IMR-90 (cell line): ENCODE data around the gene KRTAP20-3. TPM values are rescaled to one million over a fixed set of nuclear protein-coding genes. Genes with fewer than 3 reads are reported as not detected.

Source experiments
- ATAC-seq: fragments of 200-7000 bp; cut with Tn5 transposase; 2 replicates; pipeline ENCODE4 v1.9.1; 2020; ENCODE audit warnings: low read depth, mild to moderate bottlenecking, moderate library complexity
- BruUV-seq: library from RNA; stranded (reverse); fragments of 400-500 nt; replicated peaks from 2 replicates; lab custom pipeline; 2021; lab: Mats Ljungman, UMichigan
- CTCF ChIA-PET: fragments of 300-600 bp; formaldehyde crosslinking; extraction: SDS; loops from one replicate; lab custom pipeline; 2021; ENCODE audit warnings: antibody characterized with exemption; lab: Yijun Ruan, JAX
- POLR2A ChIA-PET: fragments of 300-600 bp; sonication (Branson Sonifier 250); formaldehyde crosslinking; loops from one replicate; lab custom pipeline; 2022; ENCODE audit warnings: antibody characterized with exemption; ENCODE audit not compliant: unreplicated experiment; lab: Charles Lee
- DNase-seq: peaks from one replicate; pipeline ENCODE4 v3.0.0; 2013
- H2AFZ ChIP-seq: replicated peaks from 2 replicates; pipeline ENCODE3; 2013; ENCODE audit warnings: low read length, mild to moderate bottlenecking; ENCODE audit not compliant: poor library complexity
- H2AK5ac ChIP-seq: 2 replicates; pipeline ENCODE4 v1.6.1; 2013; ENCODE audit warnings: low read depth, low read length, inconsistent platforms
- H2AK9ac ChIP-seq: replicated peaks from 2 replicates; pipeline ENCODE3; 2013; ENCODE audit warnings: mild to moderate bottlenecking, low read depth, low read length, moderate library complexity; ENCODE audit not compliant: poor library complexity
- H2BK120ac ChIP-seq: 2 replicates; pipeline ENCODE4 v1.6.1; 2013; ENCODE audit warnings: low read depth, low read length, inconsistent platforms
- H2BK15ac ChIP-seq: 3 replicates; pipeline ENCODE4 v1.6.1; 2013; ENCODE audit warnings: low read depth, low read length, inconsistent platforms
- H2BK20ac ChIP-seq: 2 replicates; pipeline ENCODE4 v1.6.1; 2013; ENCODE audit warnings: low read depth, mild to moderate bottlenecking, inconsistent platforms, low read length, moderate library complexity
- H2BK5ac ChIP-seq: 2 replicates; pipeline ENCODE4 v1.6.1; 2013; ENCODE audit warnings: mild to moderate bottlenecking, low read depth, low read length, inconsistent platforms; ENCODE audit not compliant: poor library complexity, severe bottlenecking
- H3K14ac ChIP-seq: replicated peaks from 2 replicates; pipeline ENCODE4 v1.6.1; 2013; ENCODE audit warnings: low read depth, low read length, inconsistent platforms
- H3K18ac ChIP-seq: 2 replicates; pipeline ENCODE4 v1.6.1; 2013; ENCODE audit warnings: low read depth, low read length, control low read depth
- H3K23ac ChIP-seq: 2 replicates; pipeline ENCODE4 v1.6.1; 2013; ENCODE audit warnings: low read depth, low read length, inconsistent platforms
- H3K27ac ChIP-seq: 2 replicates; pipeline ENCODE4 v1.5.1; 2013; ENCODE audit warnings: mild to moderate bottlenecking, control low read depth, low read length; ENCODE audit not compliant: insufficient read depth
- H3K27me3 ChIP-seq: 2 replicates; pipeline ENCODE4 v1.6.1; 2013; ENCODE audit warnings: low read length; ENCODE audit not compliant: control insufficient read depth, insufficient read depth
- H3K36me3 ChIP-seq: 2 replicates; pipeline ENCODE4 v1.6.1; 2013; ENCODE audit warnings: low read length, mixed read lengths; ENCODE audit not compliant: control insufficient read depth, insufficient read depth
- H3K4ac ChIP-seq: 2 replicates; pipeline ENCODE4 v1.6.1; 2013; ENCODE audit warnings: low read depth, low read length, inconsistent platforms
- H3K4me1 ChIP-seq: 2 replicates; pipeline ENCODE4 v1.6.1; 2013; ENCODE audit warnings: low read length, mixed read lengths; ENCODE audit not compliant: control insufficient read depth, insufficient read depth
- H3K4me2 ChIP-seq: 2 replicates; pipeline ENCODE4 v1.6.1; 2013; ENCODE audit warnings: low read depth, mild to moderate bottlenecking, control low read depth, low read length, moderate library complexity
- H3K4me3 ChIP-seq: 2 replicates; pipeline ENCODE4 v1.5.1; 2013; ENCODE audit warnings: low read depth, mild to moderate bottlenecking, control low read depth, low read length, moderate library complexity; ENCODE audit not compliant: insufficient read depth
- H3K56ac ChIP-seq: 2 replicates; pipeline ENCODE4 v1.6.1; 2013; ENCODE audit warnings: low read length, inconsistent platforms; ENCODE audit not compliant: insufficient read depth; ENCODE audit errors: extremely low read depth
- H3K79me1 ChIP-seq, 2 experiments: 2 replicates each; pipeline ENCODE4 v1.6.1; 2013; ENCODE audit warnings: low read length in 2 of 2, inconsistent platforms in 1 of 2, low read depth in 1 of 2
- H3K9ac ChIP-seq: 2 replicates; pipeline ENCODE4 v1.6.1; 2013; ENCODE audit warnings: low read depth, low read length, control low read depth
- H3K9me1 ChIP-seq: 2 replicates; pipeline ENCODE4 v1.6.1; 2013; ENCODE audit warnings: low read length, inconsistent platforms; ENCODE audit not compliant: insufficient read depth
- H3K9me3 ChIP-seq: 2 replicates; pipeline ENCODE4 v1.6.1; 2013; ENCODE audit warnings: low read length; ENCODE audit not compliant: control insufficient read depth, insufficient read depth
- H4K20me1 ChIP-seq: 2 replicates; pipeline ENCODE4 v1.6.1; 2013; ENCODE audit warnings: low read length, inconsistent platforms; ENCODE audit not compliant: insufficient read depth
- H4K5ac ChIP-seq: 2 replicates; pipeline ENCODE4 v1.6.1; 2013; ENCODE audit warnings: mild to moderate bottlenecking, low read depth, low read length, control low read depth
- H4K8ac ChIP-seq, 2 experiments: 2 replicates each; pipeline ENCODE4 v1.6.1; 2013; ENCODE audit warnings: low read depth in 2 of 2, low read length in 2 of 2, control low read depth in 1 of 2, inconsistent platforms in 1 of 2
- H4K91ac ChIP-seq: 2 replicates; pipeline ENCODE4 v1.6.1; 2013; ENCODE audit warnings: low read depth, low read length, inconsistent platforms; ENCODE audit not compliant: insufficient read depth
- BHLHE40 ChIP-seq: fragments of 150-350 bp; IDR thresholded peaks from 2 replicates; pipeline ENCODE4 v1.6.1; 2016; ENCODE audit warnings: mild to moderate bottlenecking, low read depth, low read length
- CTCF ChIP-seq: conservative IDR thresholded peaks from 2 replicates; pipeline ENCODE4 v1.5.1; 2012; ENCODE audit warnings: mild to moderate bottlenecking, low read depth, low read length, improper control_type of control experiment
- FOS ChIP-seq: fragments of 150-350 bp; IDR thresholded peaks from 2 replicates; pipeline ENCODE4 v1.6.1; 2016; ENCODE audit warnings: low read depth, low read length
- MAFK ChIP-seq: IDR thresholded peaks from 2 replicates; pipeline ENCODE4 v1.6.1; 2012; ENCODE audit warnings: low read depth, low read length, improper control_type of control experiment
- MAZ ChIP-seq: IDR thresholded peaks from 2 replicates; pipeline ENCODE4 v1.6.1; 2012; ENCODE audit warnings: low read depth, mild to moderate bottlenecking, low read length, improper control_type of control experiment, moderate library complexity, borderline replicate concordance
- POLR2A ChIP-seq: IDR thresholded peaks from 2 replicates; pipeline ENCODE4 v1.6.1; 2012; ENCODE audit warnings: mild to moderate bottlenecking, low read depth, low read length
- RAD21 ChIP-seq: IDR thresholded peaks from 2 replicates; pipeline ENCODE4 v1.6.1; 2012; ENCODE audit warnings: low read length, improper control_type of control experiment
- RFX5 ChIP-seq: IDR thresholded peaks from 2 replicates; pipeline ENCODE4 v1.8.0; 2012; ENCODE audit warnings: low read depth, mild to moderate bottlenecking, low read length, moderate library complexity
- SMC3 ChIP-seq: fragments of 150-350 bp; IDR thresholded peaks from 2 replicates; pipeline ENCODE4 v1.6.1; 2016; ENCODE audit warnings: low read depth, mild to moderate bottlenecking, antibody characterized with exemption, low read length, moderate library complexity
- WGBS, 2 experiments: methylation state at CpG; one replicate each; pipeline versions ENCODE4 v1.1.5 to v1.1.7; 2013; ENCODE audit warnings: missing lambda C conversion rate in 2 of 2; ENCODE audit not compliant: insufficient read length in 1 of 2; ENCODE audit errors: extremely low coverage in 2 of 2; 5-methylcytosine and 5-hydroxymethylcytosine counted together
- dilution Hi-C: fragments of 300-500 bp; cut with HindIII; formaldehyde crosslinking; loops from one replicate; pipeline ENCODE4 v1.14.3; 2018; ENCODE audit warnings: low sequenced_read_pairs; ENCODE audit not compliant: unreplicated experiment
- in situ Hi-C: fragments of 300-500 bp; cut with MboI; formaldehyde crosslinking; loops from 3 replicates; pipeline ENCODE4 v1.14.3; 2019; ENCODE audit warnings: low sequenced_read_pairs, inconsistent platforms, mixed read lengths
- intact Hi-C: fragments of 100-400 bp; cut with micrococcal nuclease; formaldehyde crosslinking; loops from 2 replicates; pipeline ENCODE4 v1.10.0; 2022
- polyA plus RNA-seq, 3 experiments: library from polyadenylated mRNA; depleted of rRNA; stranded (reverse); fragments of >200 nt; gene quantifications; 2 replicates each; pipeline ENCODE4 v1.2.3, GENCODE V29; 2012; ENCODE audit warnings: low replicate concordance in 1 of 3
- total RNA-seq: library from RNA; depleted of rRNA; stranded (reverse); fragments of >200 nt; gene quantifications from 2 replicates; pipeline ENCODE4 v1.2.3, GENCODE V29; 2012

The KRTAP20-3 gene
- total and polyA plus RNA-seq, 2 of the 4 experiments (the other 2 are of a cell fraction): not detected

- Histone ChIP-seq H4K91ac (no peak overlapping the region), H3K9ac (no peak overlapping the region), H3K14ac (no peak overlapping the region), H2AK9ac (no peak overlapping the region), H3K23ac (no peak overlapping the region), H2BK15ac (no peak overlapping the region), H3K36me3 (no peaks in the 10 kb centered on the region), H3K9me3 (peaks cover 4% of the 10 kb centered on the region; the same call in 1 of the 2 replicates), H3K4ac (no peak overlapping the region), H2BK20ac (no peak overlapping the region), H4K5ac (no peak overlapping the region), H4K8ac (no peak overlapping the region), H3K27ac (no peak overlapping the region), H3K79me1 (no peaks in the 10 kb centered on the region), H2AFZ (no peak overlapping the region), H2BK5ac (no peak overlapping the region), H3K18ac (no peak overlapping the region), H2BK120ac (no peak overlapping the region), H2AK5ac (no peak overlapping the region), H3K4me3 (no peak overlapping the region), H3K27me3 (no peaks in the 10 kb centered on the region), H3K56ac (no peak overlapping the region), H3K9me1 (no peaks in the 10 kb centered on the region), H3K4me2 (no peak overlapping the region), H3K4me1 (no peaks in the 10 kb centered on the region), H4K20me1 (no peaks in the 10 kb centered on the region)
- in situ Hi-C loops (no loop called here), intact Hi-C loops (no loop called here), dilution Hi-C loops (no loop called here)
- POLR2A ChIA-PET: no interaction called here
- no peak for ATAC-seq
- CTCF ChIA-PET: no interaction called here
- TF ChIP-seq POLR2A (no peak), FOS (no peak), MAFK (no peak), BHLHE40 (no peak), CTCF (no peak), RFX5 (no peak), MAZ (no peak), RAD21 (no peak), SMC3 (no peak)
- no CpG with 5 or more reads among the region's 1 CpG for WGBS, 2 experiments
- BruUV-seq: no TSS peak
- no peak for DNase-seq
These were observed 4.3 kb downstream of the KRTAP20-3 start for GRCh38 chr21:30646904-30647414.
